EL (cell line): ENCODE results near the gene LYPD3.
A peak's percentile ranks its signal among the peaks of the same experiment; 100 is the strongest.

ENCODE experiments used
- DNase-seq: peaks from one replicate; pipeline ENCODE4 v3.0.0-alpha.2; 2016

LYPD3 gene

GRCh38 chr19:43483281-43483680, 17.9 kb upstream of the LYPD3 start:
- no peak for DNase-seq

DNA sequence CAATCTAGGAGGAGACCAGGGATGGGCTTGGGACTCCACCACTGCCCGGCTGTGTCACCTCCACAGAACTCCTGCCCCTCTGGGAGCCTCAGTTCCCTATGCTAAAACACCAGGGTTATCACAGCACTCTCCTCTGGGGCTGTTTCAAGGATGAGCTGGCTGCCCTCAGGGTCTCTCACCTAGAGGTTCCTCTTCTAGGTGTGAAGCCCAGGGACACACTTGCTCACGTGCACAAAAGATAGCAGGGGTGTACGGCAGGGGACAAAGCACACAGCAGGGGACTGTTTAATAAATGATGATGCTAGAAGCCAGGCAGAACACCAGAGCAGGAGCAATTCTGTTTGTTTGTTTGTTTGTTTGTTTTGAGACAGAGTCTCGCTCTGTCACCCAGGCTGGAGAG, 16.8 kb upstream of the LYPD3 start:
- no peak for DNase-seq

- DNase-seq: no peak
Measured at GRCh38 chr19:43481701-43482100, 16.3 kb upstream of the LYPD3 start.

DNA sequence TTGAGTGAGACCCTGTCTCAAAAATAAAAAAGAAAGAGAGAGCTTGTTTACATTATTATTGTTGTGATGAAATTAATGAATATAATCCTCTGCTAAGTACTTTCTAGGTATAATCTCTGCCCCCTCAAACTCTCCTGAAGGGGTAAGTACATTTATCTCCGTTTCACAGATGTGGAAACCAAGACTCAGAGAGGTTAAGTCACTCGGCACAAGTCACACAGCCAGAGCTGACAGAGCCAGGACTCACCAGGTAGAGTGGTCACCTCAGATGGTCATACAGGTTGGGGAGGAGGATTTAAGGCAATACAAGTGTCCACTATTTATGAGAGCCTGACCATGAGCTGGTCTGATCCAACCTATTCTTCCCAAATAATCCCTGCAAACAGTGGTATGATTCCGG, 15.2 kb upstream of the LYPD3 start:
- DNase-seq: no peak

- no peak for DNase-seq
Measured at GRCh38 chr19:43479961-43480561, 14.7 kb upstream of the LYPD3 start.

DNA sequence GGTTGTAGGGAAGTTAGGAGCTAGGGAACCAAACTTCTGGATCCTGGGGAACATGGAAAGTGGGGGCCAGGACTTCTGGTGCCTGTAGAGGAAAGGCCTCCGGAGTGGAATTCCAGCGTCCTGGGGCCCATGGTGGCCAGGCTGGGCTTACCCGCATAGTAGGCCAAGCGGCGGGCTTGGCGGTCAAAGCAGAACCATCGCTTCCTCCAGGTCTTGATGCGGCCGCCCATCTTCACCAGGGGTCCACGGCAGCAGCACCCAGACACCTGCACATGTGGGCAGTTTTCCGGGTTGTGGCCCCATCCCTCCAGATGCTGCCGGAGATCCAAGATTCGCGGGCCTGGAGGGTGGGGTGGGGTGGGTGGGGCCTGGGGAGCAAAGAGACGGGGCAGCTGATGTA, 13.8 kb upstream of the LYPD3 start:
- DNase-seq: no peak

GRCh38 chr19:43478323-43478722, 12.9 kb upstream of the LYPD3 start:
- DNase-seq: no peak

DNA sequence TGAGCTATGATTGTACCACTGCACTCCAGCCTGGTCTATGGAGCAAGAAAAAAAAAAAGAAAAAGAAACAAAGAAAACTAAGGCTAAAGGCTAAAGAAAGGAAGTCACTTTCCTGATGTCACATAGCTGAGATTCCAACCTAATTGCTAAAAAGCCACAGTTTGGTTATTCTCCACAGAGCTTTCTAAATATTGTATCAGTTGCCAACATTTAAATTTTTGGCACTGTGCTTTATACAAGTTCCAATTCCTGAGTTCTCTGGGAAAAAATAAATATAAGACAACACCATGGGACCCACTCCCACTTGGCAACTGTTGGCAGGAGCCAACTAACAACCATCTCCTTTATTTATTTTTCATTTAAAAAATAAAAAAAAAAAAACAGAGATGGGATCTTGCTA, 11.2 kb upstream of the LYPD3 start:
- DNase-seq: peak; percentile 84

DNA sequence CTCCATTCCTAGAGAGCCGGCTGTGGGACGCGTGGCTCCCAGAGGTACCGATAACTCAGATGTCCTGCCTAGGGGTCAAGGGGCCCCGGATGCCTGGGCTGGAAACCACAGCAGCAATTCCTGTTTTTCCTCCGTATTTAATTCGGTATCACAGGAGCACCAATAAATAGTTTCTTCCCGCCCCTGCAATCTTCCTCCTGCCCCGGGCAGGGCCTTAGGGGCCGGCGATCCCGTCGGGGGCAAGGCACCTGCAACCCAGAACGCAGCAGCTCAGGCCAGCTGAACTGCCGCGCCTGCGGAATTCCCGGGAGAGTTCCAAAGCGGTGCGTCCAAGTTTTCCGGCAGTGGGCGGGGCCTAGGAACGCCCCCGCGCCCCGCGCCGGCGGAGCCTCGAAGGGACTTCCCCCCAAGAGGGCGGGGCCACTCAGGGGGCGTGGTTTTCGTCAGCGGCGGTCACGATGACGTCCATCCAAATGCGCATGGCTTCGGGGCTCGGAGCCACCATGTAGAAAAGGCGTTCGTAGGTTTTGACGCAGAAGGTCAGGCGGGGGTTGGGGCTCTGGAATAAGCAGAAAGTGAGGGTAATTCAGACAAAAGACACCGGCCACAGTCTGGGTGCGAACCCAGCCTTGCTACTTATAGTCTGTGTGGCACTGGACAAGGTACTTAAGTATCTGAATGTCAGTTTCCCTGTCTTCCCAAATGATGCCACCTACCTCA, 9.7 kb upstream of the LYPD3 start:
- peak; percentile 91 for DNase-seq

- no peak for DNase-seq
Measured at GRCh38 chr19:43474487-43474886, 9.1 kb upstream of the LYPD3 start.

GRCh38 chr19:43471091-43471490, 5.7 kb upstream of the LYPD3 start:
- DNase-seq: no peak

DNA sequence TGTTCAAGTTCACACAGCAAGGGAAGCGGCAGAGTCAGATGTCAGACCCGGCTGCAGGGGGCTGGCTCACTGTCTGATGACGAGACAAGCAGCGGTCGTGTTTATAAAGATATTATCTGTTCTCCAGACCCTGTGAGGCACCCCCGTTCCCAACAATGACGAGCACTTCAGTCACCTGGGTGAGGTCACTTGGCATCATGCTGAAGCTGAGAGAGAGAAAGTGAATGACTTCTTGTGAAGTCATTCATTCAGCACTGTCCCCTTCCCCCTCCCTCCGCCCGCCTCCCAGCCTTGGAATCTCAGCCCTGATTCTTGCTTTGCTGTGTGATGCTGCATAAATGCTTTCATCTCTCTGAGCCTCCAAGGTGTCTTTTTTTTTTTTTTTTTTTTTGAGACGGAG, 4.9 kb upstream of the LYPD3 start:
- peak; percentile 76 for DNase-seq

- no peak for DNase-seq
Measured at GRCh38 chr19:43469160-43469480, 3.7 kb upstream of the LYPD3 start.

GRCh38 chr19:43468354-43469159, 3.1 kb upstream of the LYPD3 start:
- no peak for DNase-seq

GRCh38 chr19:43467730-43468129, 2.3 kb upstream of the LYPD3 start:
- DNase-seq: peak; percentile 52

DNA sequence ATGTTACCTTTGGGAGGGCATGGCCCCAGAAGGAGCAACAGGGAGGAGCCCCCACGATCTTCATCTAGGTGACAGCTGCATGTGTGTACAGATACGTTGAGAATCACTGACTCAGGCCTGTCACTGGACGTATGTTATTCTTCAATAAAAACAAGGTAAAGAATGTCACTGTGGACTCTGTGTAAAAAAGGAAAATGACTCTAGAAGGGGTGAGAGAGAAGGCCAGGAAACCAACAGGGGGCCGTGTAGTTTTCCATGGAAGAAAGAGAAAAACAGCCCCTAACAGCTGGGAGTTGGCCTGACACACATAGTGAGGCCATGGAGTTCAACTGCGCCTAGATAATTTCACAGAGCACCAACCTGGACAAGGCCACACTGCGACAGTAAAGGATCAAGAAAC, 1.9 kb upstream of the LYPD3 start:
- no peak for DNase-seq

DNA sequence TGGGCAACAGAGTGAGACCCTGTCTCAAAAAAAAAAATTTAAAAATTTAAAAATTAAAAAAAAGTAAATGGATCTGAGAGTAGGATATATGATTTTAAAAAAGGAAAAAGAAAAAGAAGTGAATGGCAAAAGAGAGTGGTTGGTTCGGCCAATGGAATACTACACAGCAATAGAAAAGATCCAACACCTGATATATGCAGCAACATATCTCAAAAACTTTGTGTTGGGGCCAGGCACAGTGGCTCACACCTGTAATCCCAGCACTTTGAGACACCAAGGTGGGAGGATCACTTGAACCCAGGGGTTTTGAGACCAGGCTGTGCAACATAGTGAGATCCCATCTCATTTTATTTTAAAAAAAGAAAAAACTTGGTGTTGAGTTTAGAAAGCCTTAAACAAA, 1.4 kb upstream of the LYPD3 start:
- no peak for DNase-seq

- DNase-seq: no peak
Measured at GRCh38 chr19:43464134-43464775, 1.2 kb downstream of the LYPD3 start.

DNA sequence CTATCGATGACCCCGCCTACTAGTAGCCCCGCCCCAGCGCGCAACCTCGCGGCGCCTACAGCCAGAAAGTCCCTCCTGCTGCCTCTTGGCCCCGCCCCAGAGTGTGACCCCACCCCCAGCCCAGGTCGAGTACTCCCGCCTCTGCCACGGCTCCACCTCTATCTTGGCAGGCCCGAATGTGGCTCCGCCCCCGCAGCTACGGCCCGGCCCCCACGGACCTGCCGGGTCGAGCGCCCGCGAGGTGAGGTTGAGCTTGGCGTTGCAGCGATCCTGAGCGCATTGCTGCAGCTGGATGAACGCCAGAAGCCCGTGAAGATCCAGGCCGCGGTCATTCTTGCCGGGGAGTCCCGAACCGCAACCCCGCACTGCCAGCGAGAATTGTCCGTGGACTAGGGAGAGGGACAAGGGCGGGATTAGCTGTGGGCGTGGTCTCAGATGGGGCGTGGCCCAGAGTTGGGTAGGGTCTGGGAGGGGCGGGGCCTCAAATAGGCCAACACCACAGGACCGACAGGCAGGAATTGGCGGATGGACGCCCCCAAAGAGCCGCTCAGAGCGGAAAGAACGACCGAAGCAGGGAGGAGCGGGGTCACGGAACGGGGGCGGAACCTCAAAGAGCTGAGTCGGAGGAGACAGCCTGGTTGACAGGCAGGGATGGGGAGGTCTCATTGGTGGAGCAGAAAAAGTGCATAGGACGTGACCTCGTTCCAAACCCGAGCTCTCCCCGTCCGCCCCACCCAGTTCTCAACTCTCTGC, 1.9 kb downstream of the LYPD3 start:
- peak; percentile 94 for DNase-seq

GRCh38 chr19:43462785-43463380, 2.5 kb downstream of the LYPD3 start:
- DNase-seq: no peak

DNA sequence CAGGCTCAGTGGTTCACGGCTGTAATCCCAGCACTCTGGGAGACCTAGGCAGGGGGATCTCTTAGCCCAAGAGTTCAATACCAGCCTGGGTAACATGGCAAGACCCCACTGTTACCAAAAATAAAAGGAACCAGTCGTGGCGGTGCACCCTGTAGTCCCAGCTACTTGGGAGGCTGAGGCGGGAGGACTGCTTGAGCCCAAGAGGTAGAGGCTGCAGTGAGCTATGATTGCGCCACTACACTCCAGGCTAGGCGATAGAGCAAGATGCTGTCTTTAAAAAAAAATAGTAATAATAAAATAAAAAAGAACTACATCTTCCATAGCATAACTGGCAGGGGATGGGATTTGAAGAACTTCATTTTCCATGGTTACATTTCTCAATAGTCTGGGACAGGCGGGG, 3.0 kb downstream of the LYPD3 start:
- DNase-seq: no peak

DNA sequence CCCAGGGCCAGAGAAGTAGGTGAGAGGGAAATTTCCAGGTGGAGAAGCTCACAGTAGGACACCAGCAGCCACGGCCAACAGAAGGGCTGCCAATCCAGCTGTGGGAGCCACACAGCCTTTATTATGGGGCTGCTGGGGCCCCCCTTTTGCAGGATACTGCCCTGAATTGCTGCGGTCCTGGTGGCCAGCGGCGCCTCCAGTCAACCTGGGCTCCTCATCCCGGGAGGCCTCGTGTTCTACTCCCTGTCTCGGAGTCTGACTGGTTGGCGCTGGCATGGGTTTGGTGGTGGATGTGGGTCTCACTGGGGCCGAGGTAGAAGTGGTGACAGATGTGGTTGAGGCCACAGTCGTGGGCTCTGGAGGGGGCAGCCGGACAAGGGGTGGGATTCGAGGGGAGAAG, 4.1 kb downstream of the LYPD3 start:
- no peak for DNase-seq
